Endothelial cell of umbilical vein (primary cell): ENCODE measurements around the gene NEK8. TPM values are rescaled to one million over a fixed set of nuclear protein-coding genes. Genes with fewer than 3 reads are reported as not detected.

ENCODE experiments used
- BruUV-seq: library from RNA; stranded (reverse); fragments of 400-500 nt; replicated peaks from 2 replicates; lab custom pipeline; 2021; lab: Mats Ljungman, UMichigan
- CTCF ChIA-PET: fragments of 300-600, 350-600 bp; sonication (Branson Sonifier 250); formaldehyde crosslinking; loops from one replicate; lab custom pipeline; 2021; ENCODE audit warnings: antibody characterized with exemption, inconsistent platforms; lab: Charles Lee
- POLR2A ChIA-PET: fragments of 300-600, 350-600 bp; sonication (Branson Sonifier 250); formaldehyde crosslinking; loops from one replicate; lab custom pipeline; 2021; ENCODE audit warnings: antibody characterized with exemption, inconsistent platforms; lab: Charles Lee
- DNase-seq: peaks from one replicate; pipeline ENCODE4 v3.0.0-alpha.2; 2011; ENCODE audit warnings: low read depth, low spot score
- FAIRE-seq: peaks from 2 replicates; lab custom pipeline; 2011; peaks lifted over from hg19 to GRCh38; lab: Jason Lieb, UNC
- H2AFZ ChIP-seq: 2 replicates; pipeline ENCODE4 v1.6.0; 2012; ENCODE audit warnings: low read depth, low read length, control low read depth, inconsistent platforms
- H3K27ac ChIP-seq: 2 replicates; pipeline ENCODE4 v1.5.1; 2011; ENCODE audit warnings: low read depth, mild to moderate bottlenecking, control low read depth, low read length, moderate library complexity; ENCODE audit not compliant: insufficient read depth
- H3K27me3 ChIP-seq, 2 experiments: 2 replicates each; pipeline versions ENCODE4 v1.6.0 to v1.6.1; 2011; ENCODE audit warnings: low read length in 2 of 2, mixed read lengths in 1 of 2; ENCODE audit not compliant: control insufficient read depth in 2 of 2, insufficient read depth in 2 of 2
- H3K36me3 ChIP-seq, 2 experiments: 2 replicates in 1 of 2; 3 replicates in 1 of 2; pipeline ENCODE4 v1.5.1; 2011; ENCODE audit warnings: low read length in 2 of 2, mild to moderate bottlenecking in 1 of 2, moderate library complexity in 1 of 2; ENCODE audit not compliant: control insufficient read depth in 2 of 2, insufficient read depth in 2 of 2; ENCODE audit errors: extremely low read depth in 1 of 2
- H3K4me1 ChIP-seq: 3 replicates; pipeline ENCODE4 v1.5.1; 2011; ENCODE audit warnings: mild to moderate bottlenecking, low read length; ENCODE audit not compliant: control insufficient read depth, insufficient read depth; ENCODE audit errors: extremely low read depth
- H3K4me2 ChIP-seq: 2 replicates; pipeline ENCODE4 v1.6.1; 2011; ENCODE audit warnings: low read length, control low read depth, mixed read lengths; ENCODE audit not compliant: insufficient read depth
- H3K4me3 ChIP-seq, 3 experiments: fragments of 200-600 bp in 1 of 3; sonication (generic), shearing (Covaris generic) in 1 of 3; replicated peaks in 1 of 3; 2 replicates each; pipeline ENCODE4 v1.5.1; 2011 to 2016; ENCODE audit warnings: control low read depth in 3 of 3, low read length in 3 of 3, mild to moderate bottlenecking in 2 of 3, inconsistent platforms in 1 of 3, low read depth in 1 of 3, moderate library complexity in 1 of 3; ENCODE audit not compliant: insufficient read depth in 1 of 3
- H3K79me2 ChIP-seq: 2 replicates; pipeline ENCODE4 v1.6.0; 2012; ENCODE audit warnings: low read length, inconsistent platforms; ENCODE audit not compliant: control insufficient read depth, insufficient read depth
- H3K9ac ChIP-seq: replicated peaks from 2 replicates; pipeline ENCODE3; 2011; ENCODE audit warnings: low read length, control low read depth; ENCODE audit not compliant: insufficient read depth; ENCODE audit errors: extremely low read depth
- H3K9me1 ChIP-seq: replicated peaks from 3 replicates; pipeline ENCODE4 v1.6.0; 2011; ENCODE audit warnings: mild to moderate bottlenecking, low read length; ENCODE audit not compliant: control insufficient read depth, insufficient read depth; ENCODE audit errors: extremely low read depth
- H3K9me3 ChIP-seq: replicated peaks from 2 replicates; pipeline ENCODE4 v1.5.1; 2012; ENCODE audit warnings: low read length, inconsistent platforms; ENCODE audit not compliant: control insufficient read depth, insufficient read depth
- H4K20me1 ChIP-seq: replicated peaks from 2 replicates; pipeline ENCODE3; 2011; ENCODE audit warnings: mild to moderate bottlenecking, low read length; ENCODE audit not compliant: control insufficient read depth, insufficient read depth; ENCODE audit errors: extremely low read depth
- EZH2 ChIP-seq: IDR thresholded peaks from 2 replicates; pipeline ENCODE4 v1.6.1; 2012; ENCODE audit warnings: borderline replicate concordance, low read depth, mild to moderate bottlenecking, moderate library complexity, low read length, inconsistent platforms; ENCODE audit not compliant: severe bottlenecking
- FOS ChIP-seq: IDR thresholded peaks from 2 replicates; pipeline ENCODE4 v1.6.1; 2011; ENCODE audit warnings: mild to moderate bottlenecking, low read length, moderate library complexity, borderline replicate concordance; ENCODE audit not compliant: insufficient read depth
- GATA2 ChIP-seq: IDR thresholded peaks from 2 replicates; pipeline ENCODE4 v1.7.0; 2011; ENCODE audit warnings: low read depth, mild to moderate bottlenecking, moderate library complexity, mixed read lengths, low read length; ENCODE audit not compliant: insufficient read length, insufficient read depth
- JUN ChIP-seq: IDR thresholded peaks from 2 replicates; pipeline ENCODE4 v1.6.1; 2011; ENCODE audit warnings: borderline replicate concordance, low read depth; ENCODE audit not compliant: insufficient read length, insufficient read depth
- MYC ChIP-seq: IDR thresholded peaks from one replicate; pipeline ENCODE4 v1.6.1; 2011; ENCODE audit warnings: mild to moderate bottlenecking, low read depth, low read length
- POLR2A ChIP-seq: IDR thresholded peaks from 2 replicates; pipeline ENCODE4 v1.6.1; 2012; ENCODE audit warnings: low read depth, mild to moderate bottlenecking, control low read depth, low read length
- POLR2AphosphoS5 ChIP-seq: IDR thresholded peaks from 2 replicates; pipeline ENCODE4 v1.6.1; 2012; ENCODE audit warnings: low read depth, mild to moderate bottlenecking, control low read depth, low read length, moderate library complexity; ENCODE audit not compliant: insufficient read depth
- dilution Hi-C: fragments of 300-500 bp; cut with MboI; formaldehyde crosslinking; loops from one replicate; pipeline ENCODE4 v1.15.0; 2019; ENCODE audit warnings: low sequenced_read_pairs; ENCODE audit not compliant: extremely low pct_ligation_motif_present
- intact Hi-C: fragments of 100-400 bp; cut with micrococcal nuclease; formaldehyde crosslinking; loops from one replicate; pipeline ENCODE4 v1.10.0; 2022
- polyA plus RNA-seq, 4 experiments: library from polyadenylated mRNA; depleted of rRNA in 3 of 4; stranded (reverse) in 3 of 4; unstranded in 1 of 4; fragments of >200 nt; gene quantifications; 2 replicates each; pipeline versions ENCODE4 v1.2.1 to v1.2.3, GENCODE V29; 2011 to 2012; ENCODE audit warnings: missing spikeins in 1 of 4
- total RNA-seq: library from RNA; stranded (reverse); gene quantifications from 2 replicates; pipeline ENCODE4 v1.2.3, GENCODE V29; 2021
- TF ChIP-seq, protein P1 (sequence below): IDR thresholded peaks from 2 replicates; pipeline ENCODE4 v1.6.1; 2011; ENCODE audit not compliant: insufficient read depth, insufficient read length
- TF ChIP-seq, protein P2 (sequence below), 2 donors: IDR thresholded peaks; 1 replicate in 1 of 2; 2 replicates in 1 of 2; pipeline ENCODE4 v1.5.1; 2011; ENCODE audit warnings: low read length in 2 of 2, mild to moderate bottlenecking in 2 of 2, moderate library complexity in 2 of 2, control low read depth in 1 of 2, inconsistent platforms in 1 of 2, low read depth in 1 of 2; ENCODE audit not compliant: insufficient read depth in 1 of 2; ENCODE audit errors: extremely low read depth in 1 of 2

Gene NEK8
- total and polyA plus RNA-seq, 2 donors (not counting 3 experiments of a cell fraction or from before 2014, with no cell fraction given) = 3.1 to 3.2 TPM

DNA sequence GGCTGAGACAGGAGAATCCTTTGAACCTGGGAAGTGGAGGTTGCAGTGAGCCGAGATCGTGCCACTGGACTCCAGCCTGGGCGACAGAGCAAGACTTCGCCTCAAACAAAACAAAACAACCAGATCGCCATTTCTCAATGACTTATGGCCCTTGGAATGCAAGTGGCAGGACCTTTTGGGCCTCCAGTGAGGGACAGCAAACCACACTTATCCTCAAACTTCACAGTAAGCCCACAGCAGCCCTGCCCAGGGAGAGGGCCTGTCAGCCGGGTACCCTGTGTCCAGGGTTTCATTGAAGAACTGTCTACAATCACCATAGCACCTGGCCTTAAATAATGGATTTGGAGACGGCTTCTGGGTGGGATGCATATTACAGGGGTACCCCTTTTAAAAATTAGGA, 26.9 kb downstream of the NEK8 start:
- ChIA-PET CTCF (interaction anchor here (3.9 to 16.6 kb wide), 2 partner anchors 8 to 26 kb away, joined by 21 to 602 read pairs; partner anchors contain the start of genes NEK8 and TLCD1), POLR2A (interaction anchor here (0.7 kb wide), 1 partner anchor 87 kb away, joined by 5 read pairs; the partner anchor contains the start of gene FAM222B)
- H3K27ac ChIP-seq = no peak overlapping the region
- H3K4me1 ChIP-seq = peaks cover under 1% of the 10 kb centered on the region
- H3K4me3 ChIP-seq = no peak overlapping the region
- H3K36me3 ChIP-seq = peaks cover 4 to 27% of the 10 kb centered on the region in 2 experiments
- no peak for DNase-seq
- dilution Hi-C loops (no loop called here), intact Hi-C loops (no loop called here)
- no peaks in the 10 kb centered on the region for H3K79me2 ChIP-seq
- H3K27me3 ChIP-seq = no peaks in the 10 kb centered on the region
- H2AFZ ChIP-seq = no peak overlapping the region
- no peak for FAIRE-seq
- no TSS peak for BruUV-seq
- no peaks in the 10 kb centered on the region for H3K9me1 ChIP-seq
- no peak overlapping the region for H3K4me2 ChIP-seq
- H3K9me3 ChIP-seq = no peaks in the 10 kb centered on the region
- H3K9ac ChIP-seq = no peak overlapping the region
- H4K20me1 ChIP-seq = no peaks in the 10 kb centered on the region
- no peak for TF ChIP-seq FOS
- TF ChIP-seq, protein P1, sequence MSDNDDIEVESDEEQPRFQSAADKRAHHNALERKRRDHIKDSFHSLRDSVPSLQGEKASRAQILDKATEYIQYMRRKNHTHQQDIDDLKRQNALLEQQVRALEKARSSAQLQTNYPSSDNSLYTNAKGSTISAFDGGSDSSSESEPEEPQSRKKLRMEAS = no peak
- TF ChIP-seq MYC = no peak
- TF ChIP-seq EZH2 = no peak
- no peak for TF ChIP-seq GATA2
- no peak for TF ChIP-seq POLR2A
- no peak for TF ChIP-seq POLR2AphosphoS5
- no peak for TF ChIP-seq JUN
- TF ChIP-seq, protein P2, sequence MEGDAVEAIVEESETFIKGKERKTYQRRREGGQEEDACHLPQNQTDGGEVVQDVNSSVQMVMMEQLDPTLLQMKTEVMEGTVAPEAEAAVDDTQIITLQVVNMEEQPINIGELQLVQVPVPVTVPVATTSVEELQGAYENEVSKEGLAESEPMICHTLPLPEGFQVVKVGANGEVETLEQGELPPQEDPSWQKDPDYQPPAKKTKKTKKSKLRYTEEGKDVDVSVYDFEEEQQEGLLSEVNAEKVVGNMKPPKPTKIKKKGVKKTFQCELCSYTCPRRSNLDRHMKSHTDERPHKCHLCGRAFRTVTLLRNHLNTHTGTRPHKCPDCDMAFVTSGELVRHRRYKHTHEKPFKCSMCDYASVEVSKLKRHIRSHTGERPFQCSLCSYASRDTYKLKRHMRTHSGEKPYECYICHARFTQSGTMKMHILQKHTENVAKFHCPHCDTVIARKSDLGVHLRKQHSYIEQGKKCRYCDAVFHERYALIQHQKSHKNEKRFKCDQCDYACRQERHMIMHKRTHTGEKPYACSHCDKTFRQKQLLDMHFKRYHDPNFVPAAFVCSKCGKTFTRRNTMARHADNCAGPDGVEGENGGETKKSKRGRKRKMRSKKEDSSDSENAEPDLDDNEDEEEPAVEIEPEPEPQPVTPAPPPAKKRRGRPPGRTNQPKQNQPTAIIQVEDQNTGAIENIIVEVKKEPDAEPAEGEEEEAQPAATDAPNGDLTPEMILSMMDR (IDR thresholded peaks at IDR 0.05; ENCODE audit: extremely low read depth in 1 of 2, insufficient read depth in 1 of 2, low read depth in 1 of 2, low read length in 2 of 2) = no peak
